HepG2 (cell line): ENCODE data around the gene ADARB2. TPM values are rescaled to one million over a fixed set of nuclear protein-coding genes. Genes with fewer than 3 reads are reported as not detected.

Experiments used
- ATAC-seq: fragments of 200-7000 bp; cut with Tn5 transposase; 3 replicates; pipeline ENCODE4 v1.9.1; 2020; ENCODE audit warnings: mild to moderate bottlenecking, moderate library complexity
- BruUV-seq: library from RNA; stranded (reverse); fragments of 400-500 nt; replicated peaks from 2 replicates; lab custom pipeline; 2021; lab: Mats Ljungman, UMichigan
- CTCF ChIA-PET: fragments of 300-600 bp; formaldehyde crosslinking; extraction: SDS; loops from one replicate; lab custom pipeline; 2021; ENCODE audit warnings: low total read pairs, inconsistent platforms, low intra/inter-chr PET ratio; lab: Yijun Ruan, JAX
- POLR2A ChIA-PET: fragments of 350-600 bp; sonication (Branson Sonifier 250); formaldehyde crosslinking; loops from one replicate; lab custom pipeline; 2020; ENCODE audit warnings: antibody characterized with exemption, inconsistent platforms; lab: Yijun Ruan, JAX
- DNase-seq: peaks from one replicate; pipeline ENCODE4 v3.0.0-alpha.2; 2015; ENCODE audit warnings: low spot score
- FAIRE-seq: peaks from 3 replicates; lab custom pipeline; 2011; peaks lifted over from hg19 to GRCh38; lab: Jason Lieb, UNC
- H2AFZ ChIP-seq: one replicate; pipeline ENCODE4 v1.6.1; 2011; ENCODE audit warnings: low read length, inconsistent platforms
- H3K27ac ChIP-seq: fragments of 300-600 bp; 3 replicates; pipeline ENCODE4 v1.8.0; 2011; ENCODE audit warnings: mixed run types, mild to moderate bottlenecking, mixed read lengths, low read length, inconsistent platforms; ENCODE audit not compliant: insufficient read depth; ENCODE audit errors: extremely low read length
- H3K27me3 ChIP-seq, 2 experiments: fragments of 200-600 bp in 1 of 2; 2 replicates in 1 of 2; 3 replicates in 1 of 2; pipeline versions ENCODE4 v1.6.0 to v1.8.0; 2011; ENCODE audit warnings: low read length in 2 of 2, mild to moderate bottlenecking in 2 of 2, moderate library complexity in 2 of 2, inconsistent platforms in 1 of 2; ENCODE audit not compliant: insufficient read depth in 2 of 2, control insufficient read depth in 1 of 2
- H3K36me3 ChIP-seq, 2 experiments: fragments of 200-600 bp in 1 of 2; replicated peaks in 1 of 2; 2 replicates in 1 of 2; 3 replicates in 1 of 2; pipeline versions ENCODE4 v1.5.1 to v1.8.0; 2011; ENCODE audit warnings: low read length in 2 of 2, inconsistent platforms in 1 of 2; ENCODE audit not compliant: insufficient read depth in 2 of 2, control insufficient read depth in 1 of 2
- H3K4me1 ChIP-seq: 2 replicates; pipeline ENCODE4 v1.5.1; 2012; ENCODE audit warnings: low read length, inconsistent platforms; ENCODE audit not compliant: insufficient read depth
- H3K4me2 ChIP-seq: 2 replicates; pipeline ENCODE4 v1.6.0; 2011; ENCODE audit warnings: low read depth, low read length, inconsistent platforms
- H3K4me3 ChIP-seq, 3 experiments: fragments of 200-600 bp in 1 of 3; sonication (generic), shearing (Covaris generic) in 1 of 3; replicated peaks in 1 of 3; 2 replicates each; pipeline ENCODE4 v1.5.1; 2011 to 2016; ENCODE audit warnings: low read length in 3 of 3, inconsistent platforms in 2 of 3, low read depth in 2 of 3, mild to moderate bottlenecking in 2 of 3, control low read depth in 1 of 3, mixed read lengths in 1 of 3; ENCODE audit not compliant: insufficient read depth in 1 of 3
- H3K79me2 ChIP-seq: one replicate; pipeline ENCODE4 v1.6.1; 2011; ENCODE audit warnings: low read length, inconsistent platforms; ENCODE audit not compliant: insufficient read depth
- H3K9ac ChIP-seq: 2 replicates; pipeline ENCODE4 v1.6.0; 2011; ENCODE audit warnings: mild to moderate bottlenecking, low read depth, low read length, inconsistent platforms; ENCODE audit not compliant: insufficient read depth
- H3K9me3 ChIP-seq: 2 replicates; pipeline ENCODE4 v1.5.1; 2012; ENCODE audit warnings: mild to moderate bottlenecking, low read length
- H4K20me1 ChIP-seq: 2 replicates; pipeline ENCODE4 v1.6.0; 2011; ENCODE audit warnings: inconsistent platforms, mild to moderate bottlenecking, low read length, moderate library complexity; ENCODE audit not compliant: insufficient read depth
- GPN1 ChIP-seq: sonication (generic); formaldehyde crosslinking; IDR thresholded peaks from 2 replicates; pipeline ENCODE4 v1.5.1; 2020; ENCODE audit warnings: missing genetic modification reagents, borderline replicate concordance
- HNRNPK ChIP-seq: fragments of 200-400 bp; formaldehyde crosslinking; IDR thresholded peaks from 2 replicates; pipeline ENCODE4 v1.6.1; 2018; ENCODE audit warnings: low read length, low read depth, moderate library complexity, mild to moderate bottlenecking; ENCODE audit not compliant: poor library complexity, severe bottlenecking
- POGZ ChIP-seq: sonication (generic); formaldehyde crosslinking; IDR thresholded peaks from 2 replicates; pipeline ENCODE4 v1.4.0; 2020; ENCODE audit warnings: mild to moderate bottlenecking, missing genetic modification reagents
- RCOR2 ChIP-seq: IDR thresholded peaks from 2 replicates; pipeline ENCODE4 v1.6.1; 2016; ENCODE audit warnings: missing biosample characterization, missing genetic modification reagents
- RFXANK ChIP-seq: IDR thresholded peaks from 2 replicates; pipeline ENCODE4 v1.6.1; 2016
- ZBED4 ChIP-seq: sonication (generic); formaldehyde crosslinking; IDR thresholded peaks from 2 replicates; pipeline ENCODE4 v1.4.0; 2020; ENCODE audit warnings: missing genetic modification reagents, borderline replicate concordance
- ZNF230 ChIP-seq: sonication (generic); formaldehyde crosslinking; IDR thresholded peaks from 2 replicates; pipeline ENCODE4 v1.4.0; 2020; ENCODE audit warnings: mild to moderate bottlenecking, missing genetic modification reagents
- ZNF614 ChIP-seq: IDR thresholded peaks from 2 replicates; pipeline ENCODE4 v1.6.1; 2018; ENCODE audit warnings: missing biosample characterization, missing genetic modification reagents, inconsistent platforms, borderline replicate concordance
- WGBS: methylation state at CpG from one replicate; pipeline ENCODE4 v1.1.6; 2017; ENCODE audit warnings: low lambda C conversion rate; 5-methylcytosine and 5-hydroxymethylcytosine counted together
- in situ Hi-C: cut with HindIII; loops from 2 replicates; pipeline ENCODE4 v1.10.0; 2017; ENCODE audit warnings: low pct_unique_long_range_greater_than_20kb; ENCODE audit not compliant: extremely low pct_ligation_motif_present
- intact Hi-C: fragments of 100-400 bp; cut with micrococcal nuclease; formaldehyde crosslinking; loops from one replicate; pipeline ENCODE4 v1.10.0; 2022; ENCODE audit not compliant: unreplicated experiment
- polyA plus RNA-seq, 8 experiments: library from polyadenylated mRNA; depleted of rRNA in 3 of 8; stranded (reverse) in 7 of 8; unstranded in 1 of 8; fragments of >200 nt; fragmentation: Illumina TruSeq in 4 of 8; extraction: Trizol in 4 of 8; gene quantifications; 2 replicates each; pipeline versions ENCODE4 v1.2.1 to v1.2.3, GENCODE V29; 2011 to 2016; ENCODE audit warnings: low read depth in 4 of 8, missing spikeins in 1 of 8, mixed read lengths in 1 of 8; ENCODE audit not compliant: insufficient read depth in 1 of 8
- total RNA-seq, 5 experiments: library from RNA; depleted of rRNA; stranded (reverse); fragments of >200 nt; fragmentation: Illumina TruSeq; extraction: Trizol; gene quantifications; 2 replicates each; pipeline ENCODE4 v1.2.3, GENCODE V29; 2016; ENCODE audit warnings: low read depth in 1 of 5

The ADARB2 gene
- total and polyA plus RNA-seq, 2 of the 13 experiments (the other 11 are each of a cell fraction or from before 2014, with no cell fraction given): not detected

GRCh38 chr10:1293636-1294435, 443.5 kb downstream of the ADARB2 start (continued):
- TF ChIP-seq ZBED4 (CRISPR knock-in tag) (no peak), RFXANK (CRISPR knock-in tag) (no peak), POGZ (CRISPR knock-in tag) (no peak), GPN1 (CRISPR knock-in tag) (no peak), ZNF614 (CRISPR knock-in tag) (no peak), RCOR2 (CRISPR knock-in tag) (no peak)

GRCh38 chr10:1293157-1293556, 444.2 kb downstream of the ADARB2 start:
- DNase-seq: no peak
- Histone ChIP-seq H3K79me2 (no peaks in the 10 kb centered on the region), H3K36me3 (no peaks in the 10 kb centered on the region), H3K4me3 (no peak overlapping the region), H3K9ac (no peak overlapping the region), H3K27me3 (peaks cover 7 to 70% of the 10 kb centered on the region in 2 experiments), H3K4me1 (no peaks in the 10 kb centered on the region), H2AFZ (no peak overlapping the region), H3K4me2 (no peak overlapping the region), H4K20me1 (no peaks in the 10 kb centered on the region), H3K27ac (no peak overlapping the region), H3K9me3 (no peaks in the 10 kb centered on the region)
- no TSS peak for BruUV-seq
- FAIRE-seq: no peak
- WGBS: 3% methylated on average over 5 of the region's 5 CpGs
- CTCF ChIA-PET: no interaction called here
- no peak for ATAC-seq
- POLR2A ChIA-PET: no interaction called here
- in situ Hi-C loops (no loop called here), intact Hi-C loops (no loop called here)
- TF ChIP-seq ZNF230 (CRISPR knock-in tag): no peak
- TF ChIP-seq HNRNPK: peak; percentile 28
